Suprapubic skin (tissue), 4 donors: Measurements from ENCODE around the gene GINS1. TPM values are rescaled to one million over a fixed set of nuclear protein-coding genes. Genes with fewer than 3 reads are reported as not detected.
A peak's percentile ranks its signal among the peaks of the same experiment; 100 is the strongest.
"Not testable (repeated sequence)": the region's sequence is repeated elsewhere in the genome, so short reads cannot be mapped to it uniquely, and the experiment has no call there.

ENCODE experiments used
- DNase-seq, 2 donors: peaks; one replicate each; pipeline ENCODE4 v3.0.0-alpha.2; 2019; ENCODE audit warnings: low spot score in 2 of 2
- H3K27ac ChIP-seq: fragments of 200-600 bp; sonication (generic); one replicate; pipeline ENCODE4 v1.5.1; 2019
- H3K27me3 ChIP-seq: fragments of 200-600 bp; sonication (generic); one replicate; pipeline ENCODE4 v1.5.1; 2019
- H3K36me3 ChIP-seq: fragments of 200-600 bp; sonication (generic); one replicate; pipeline ENCODE4 v1.5.1; 2019
- H3K4me1 ChIP-seq: fragments of 200-600 bp; sonication (generic); one replicate; pipeline ENCODE4 v1.5.1; 2019
- H3K4me3 ChIP-seq: fragments of 200-600 bp; sonication (generic); one replicate; pipeline ENCODE4 v1.5.1; 2019; ENCODE audit warnings: mild to moderate bottlenecking
- H3K9me3 ChIP-seq: fragments of 200-600 bp; sonication (generic); one replicate; pipeline ENCODE4 v1.5.1; 2019
- CTCF ChIP-seq, 2 donors: fragments of 200-600 bp in 1 of 2; fragments of 450-650 bp in 1 of 2; sonication (generic) in 1 of 2; IDR thresholded peaks; one replicate each; pipeline ENCODE4 v1.5.1; 2016 to 2019; ENCODE audit warnings: antibody characterized with exemption in 2 of 2, mild to moderate bottlenecking in 1 of 2, moderate library complexity in 1 of 2
- EP300 ChIP-seq: sonication (generic); formaldehyde crosslinking; IDR thresholded peaks from one replicate; pipeline ENCODE4 v1.6.1; 2017; ENCODE audit warnings: antibody characterized with exemption
- POLR2A ChIP-seq, 2 donors: fragments of 450-650 bp; IDR thresholded peaks; one replicate each; pipeline ENCODE4 v1.6.1; 2017; ENCODE audit warnings: antibody characterized with exemption in 2 of 2, mild to moderate bottlenecking in 2 of 2, moderate library complexity in 2 of 2
- POLR2AphosphoS5 ChIP-seq, 3 donors: sonication (generic); formaldehyde crosslinking; IDR thresholded peaks; one replicate each; pipeline ENCODE4 v1.6.1; 2017; ENCODE audit warnings: antibody characterized with exemption in 3 of 3
- WGBS: methylation state at CpG from one replicate; pipeline ENCODE4 v1.1.5; 2018; 5-methylcytosine and 5-hydroxymethylcytosine counted together
- total RNA-seq, 4 donors: library from RNA; depleted of rRNA; stranded (reverse); fragments of >200 nt; gene quantifications; one replicate each; pipeline ENCODE4 v1.1.0, GENCODE V29; 2016

GINS1 gene
- total RNA-seq, 4 donors from 2014 or later: 2.4 to 3.6 (median 2.6) TPM

- H3K36me3 ChIP-seq: no peaks in the 10 kb centered on the region
- TF ChIP-seq POLR2A (IDR thresholded peaks at IDR 0.05) (no peak), POLR2AphosphoS5 (IDR thresholded peaks at IDR 0.05) (no peak), EP300 (no peak), CTCF (IDR thresholded peaks at IDR 0.05) (no peak)
- peaks cover 20% of the 10 kb centered on the region for H3K4me1 ChIP-seq
- 47% methylated on average over 1 of the region's 1 CpG for WGBS
- no peaks in the 10 kb centered on the region for H3K27me3 ChIP-seq
- no peak for DNase-seq
- H3K4me3 ChIP-seq: no peak overlapping the region
- H3K9me3 ChIP-seq: no peaks in the 10 kb centered on the region
- peak overlapping the region; percentile 34 for H3K27ac ChIP-seq
Measured at GRCh38 chr20:25397821-25398220, 9.7 kb upstream of the GINS1 start.

- no peak for TF ChIP-seq EP300
- TF ChIP-seq POLR2A (IDR thresholded peaks at IDR 0.05): no peak
- no peak for TF ChIP-seq CTCF (IDR thresholded peaks at IDR 0.05)
- TF ChIP-seq POLR2AphosphoS5 (IDR thresholded peaks at IDR 0.05): no peak
- no peaks in the 10 kb centered on the region for H3K27me3 ChIP-seq
- no peak overlapping the region for H3K4me3 ChIP-seq
- H3K9me3 ChIP-seq: no peaks in the 10 kb centered on the region
- WGBS: 32% methylated on average over 4 of the region's 4 CpGs
- peaks cover 20% of the 10 kb centered on the region for H3K4me1 ChIP-seq
- no peaks in the 10 kb centered on the region for H3K36me3 ChIP-seq
- H3K27ac ChIP-seq: peak overlapping the region; percentile 9
- no peak for DNase-seq
Measured at GRCh38 chr20:25398376-25399036, 9.0 kb upstream of the GINS1 start.

- 10% methylated on average over 5 of the region's 5 CpGs for WGBS
- no peak for DNase-seq
Measured at GRCh38 chr20:25399037-25399430, 8.4 kb upstream of the GINS1 start.

GRCh38 chr20:25400291-25400732, 7.2 kb upstream of the GINS1 start:
- H3K9me3 ChIP-seq, H3K27me3 ChIP-seq, H3K27ac ChIP-seq, H3K4me3 ChIP-seq, H3K36me3 ChIP-seq, DNase-seq: not testable (repeated sequence)
- H3K4me1 ChIP-seq: peaks cover 20% of the 10 kb centered on the region
- WGBS: 86% methylated on average over 11 of the region's 11 CpGs

More at GRCh38 chr20:25399037-25399430, 8.4 kb upstream of the GINS1 start:
- TF ChIP-seq CTCF (IDR thresholded peaks at IDR 0.05): peak; percentile 44 to 46
- TF ChIP-seq EP300: no peak
- H3K27me3 ChIP-seq: no peaks in the 10 kb centered on the region
- no peaks in the 10 kb centered on the region for H3K9me3 ChIP-seq
- H3K4me3 ChIP-seq: no peak overlapping the region
- no peak overlapping the region for H3K27ac ChIP-seq
- no peaks in the 10 kb centered on the region for H3K36me3 ChIP-seq
- peaks cover 20% of the 10 kb centered on the region for H3K4me1 ChIP-seq

GRCh38 chr20:25402583-25402982, 4.9 kb upstream of the GINS1 start:
- Histone ChIP-seq H3K4me1 (peaks cover 19% of the 10 kb centered on the region), H3K27me3 (no peaks in the 10 kb centered on the region)

More at GRCh38 chr20:25402583-25402982, 4.9 kb upstream of the GINS1 start:
- DNase-seq: no peak
- no peaks in the 10 kb centered on the region for H3K36me3 ChIP-seq
- WGBS: 96% methylated on average over 7 of the region's 7 CpGs
- no peak overlapping the region for H3K4me3 ChIP-seq
- H3K27ac ChIP-seq: no peak overlapping the region
- no peaks in the 10 kb centered on the region for H3K9me3 ChIP-seq
- TF ChIP-seq POLR2A (IDR thresholded peaks at IDR 0.05): no peak
- TF ChIP-seq EP300: no peak
- TF ChIP-seq CTCF (IDR thresholded peaks at IDR 0.05): no peak
- TF ChIP-seq POLR2AphosphoS5 (IDR thresholded peaks at IDR 0.05): no peak
